H1 (cell line): ENCODE data around the gene KIR2DL3.

Experiments
- CEBPB ChIP-seq: IDR thresholded peaks from 2 replicates; pipeline ENCODE4 v1.6.1; 2012; ENCODE audit warnings: low read depth, low read length
- EGR1 ChIP-seq: IDR thresholded peaks from 2 replicates; pipeline ENCODE4 v1.6.1; 2011; ENCODE audit warnings: low read depth, low read length, borderline replicate concordance
- SP1 ChIP-seq: IDR thresholded peaks from 2 replicates; pipeline ENCODE4 v1.6.1; 2011; ENCODE audit warnings: low read depth, low read length

GRCh38 chr19:54724142-54724541 is 14.2 kb upstream of the KIR2DL3 start, which contains the start of gene KIR3DL3:
- TF ChIP-seq EGR1, result no peak
- no peak for TF ChIP-seq SP1
- no peak for TF ChIP-seq CEBPB
